ENCODE results near the gene ABCC5. TPM values are rescaled to one million over a fixed set of nuclear protein-coding genes. Genes with fewer than 3 reads are reported as not detected.
A peak's percentile ranks its signal among the peaks of the same experiment; 100 is the strongest.

ABCC5 gene
- total RNA-seq, 1 experiment from 2014 or later = 29.1 TPM

DNA sequence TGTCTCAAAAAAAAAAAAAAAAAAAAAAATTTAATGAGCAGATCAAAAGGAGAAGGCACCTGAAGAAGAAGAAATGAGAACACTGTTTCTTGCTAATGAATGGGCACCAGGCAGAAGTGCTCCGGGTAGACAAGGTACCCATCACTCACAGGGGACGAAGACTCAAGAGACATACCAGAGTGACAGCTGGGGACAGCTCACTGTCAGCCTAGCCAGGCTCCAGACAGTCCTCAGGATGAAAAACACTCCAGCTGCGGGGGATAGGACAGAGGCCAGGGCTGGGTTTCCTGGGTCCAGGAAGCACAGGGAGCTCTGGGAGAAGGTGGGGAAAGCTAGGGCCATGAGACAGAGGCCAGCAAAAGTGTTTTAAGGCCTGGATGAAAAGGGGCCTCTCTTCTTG lies 84.5 kb downstream of the ABCC5 start:
- Mint-ChIP-seq H3K36me3 (peaks cover 21% of the 10 kb centered on the region), H3K9me3 (no peaks in the 10 kb centered on the region), H3K4me1 (no peaks in the 10 kb centered on the region), H3K4me3 (no peak overlapping the region), H3K27me3 (ENCODE audit: low read depth) (no peaks in the 10 kb centered on the region), H3K27ac (peak overlapping the region; percentile 48; the same call in 1 of the 2 replicates)
- DNase-seq (ENCODE audit: low spot score) = no peak
- ChIA-PET POLR2A (no interaction called here), CTCF (interaction anchor here (1.0 to 2.0 kb wide), 2 partner anchors 29 to 49 kb away, joined by 3 to 6 read pairs; partner anchors contain the start of gene PARL)
- no peak for ATAC-seq
- TF ChIP-seq, protein P1, sequence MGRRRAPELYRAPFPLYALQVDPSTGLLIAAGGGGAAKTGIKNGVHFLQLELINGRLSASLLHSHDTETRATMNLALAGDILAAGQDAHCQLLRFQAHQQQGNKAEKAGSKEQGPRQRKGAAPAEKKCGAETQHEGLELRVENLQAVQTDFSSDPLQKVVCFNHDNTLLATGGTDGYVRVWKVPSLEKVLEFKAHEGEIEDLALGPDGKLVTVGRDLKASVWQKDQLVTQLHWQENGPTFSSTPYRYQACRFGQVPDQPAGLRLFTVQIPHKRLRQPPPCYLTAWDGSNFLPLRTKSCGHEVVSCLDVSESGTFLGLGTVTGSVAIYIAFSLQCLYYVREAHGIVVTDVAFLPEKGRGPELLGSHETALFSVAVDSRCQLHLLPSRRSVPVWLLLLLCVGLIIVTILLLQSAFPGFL (CRISPR knock-in tag; IDR thresholded peaks at IDR 0.05; ENCODE audit: borderline replicate concordance) = no peak
- TF ChIP-seq GABPB1 (CRISPR knock-in tag; IDR thresholded peaks at IDR 0.05) = no peak
- TF ChIP-seq KAT7 (CRISPR knock-in tag; IDR thresholded peaks at IDR 0.05; ENCODE audit: borderline replicate concordance) = no peak
- TF ChIP-seq NFYB (CRISPR knock-in tag; conservative IDR thresholded peaks at IDR 0.05; ENCODE audit: low read depth) = no peak

DNA sequence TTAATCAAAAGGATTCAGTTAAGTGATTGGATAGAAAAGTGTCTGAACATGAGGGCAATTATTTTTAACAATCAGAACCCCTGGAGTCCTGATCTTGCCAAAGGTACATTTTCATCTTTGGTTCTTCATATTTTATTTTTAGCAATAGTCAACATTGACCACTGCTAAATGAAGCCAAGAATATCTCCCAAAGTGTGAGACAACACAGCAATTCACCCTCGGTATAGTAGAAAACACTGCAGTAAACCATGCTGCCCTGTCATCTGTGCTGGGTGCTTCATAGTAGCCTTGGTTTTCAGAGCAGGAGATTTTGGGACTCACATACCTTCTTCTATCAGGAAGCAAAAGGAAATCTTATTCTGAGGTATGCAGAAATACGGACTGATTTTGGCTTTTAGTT lies 85.8 kb downstream of the ABCC5 start:
- TF ChIP-seq, protein P2, sequence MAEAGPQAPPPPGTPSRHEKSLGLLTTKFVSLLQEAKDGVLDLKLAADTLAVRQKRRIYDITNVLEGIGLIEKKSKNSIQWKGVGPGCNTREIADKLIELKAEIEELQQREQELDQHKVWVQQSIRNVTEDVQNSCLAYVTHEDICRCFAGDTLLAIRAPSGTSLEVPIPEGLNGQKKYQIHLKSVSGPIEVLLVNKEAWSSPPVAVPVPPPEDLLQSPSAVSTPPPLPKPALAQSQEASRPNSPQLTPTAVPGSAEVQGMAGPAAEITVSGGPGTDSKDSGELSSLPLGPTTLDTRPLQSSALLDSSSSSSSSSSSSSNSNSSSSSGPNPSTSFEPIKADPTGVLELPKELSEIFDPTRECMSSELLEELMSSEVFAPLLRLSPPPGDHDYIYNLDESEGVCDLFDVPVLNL (CRISPR knock-in tag; IDR thresholded peaks at IDR 0.05; ENCODE audit: borderline replicate concordance, low read depth) = no peak
- TF ChIP-seq IRF2 (CRISPR knock-in tag; IDR thresholded peaks at IDR 0.05; ENCODE audit: borderline replicate concordance, low read depth) (no peak), EMX1 (CRISPR knock-in tag; IDR thresholded peaks at IDR 0.05) (no peak), PRRX2 (CRISPR knock-in tag; IDR thresholded peaks at IDR 0.05) (no peak), ZNF121 (CRISPR knock-in tag; IDR thresholded peaks at IDR 0.05) (no peak), ATF1 (CRISPR knock-in tag; IDR thresholded peaks at IDR 0.05) (no peak)
- TF ChIP-seq, protein P3, sequence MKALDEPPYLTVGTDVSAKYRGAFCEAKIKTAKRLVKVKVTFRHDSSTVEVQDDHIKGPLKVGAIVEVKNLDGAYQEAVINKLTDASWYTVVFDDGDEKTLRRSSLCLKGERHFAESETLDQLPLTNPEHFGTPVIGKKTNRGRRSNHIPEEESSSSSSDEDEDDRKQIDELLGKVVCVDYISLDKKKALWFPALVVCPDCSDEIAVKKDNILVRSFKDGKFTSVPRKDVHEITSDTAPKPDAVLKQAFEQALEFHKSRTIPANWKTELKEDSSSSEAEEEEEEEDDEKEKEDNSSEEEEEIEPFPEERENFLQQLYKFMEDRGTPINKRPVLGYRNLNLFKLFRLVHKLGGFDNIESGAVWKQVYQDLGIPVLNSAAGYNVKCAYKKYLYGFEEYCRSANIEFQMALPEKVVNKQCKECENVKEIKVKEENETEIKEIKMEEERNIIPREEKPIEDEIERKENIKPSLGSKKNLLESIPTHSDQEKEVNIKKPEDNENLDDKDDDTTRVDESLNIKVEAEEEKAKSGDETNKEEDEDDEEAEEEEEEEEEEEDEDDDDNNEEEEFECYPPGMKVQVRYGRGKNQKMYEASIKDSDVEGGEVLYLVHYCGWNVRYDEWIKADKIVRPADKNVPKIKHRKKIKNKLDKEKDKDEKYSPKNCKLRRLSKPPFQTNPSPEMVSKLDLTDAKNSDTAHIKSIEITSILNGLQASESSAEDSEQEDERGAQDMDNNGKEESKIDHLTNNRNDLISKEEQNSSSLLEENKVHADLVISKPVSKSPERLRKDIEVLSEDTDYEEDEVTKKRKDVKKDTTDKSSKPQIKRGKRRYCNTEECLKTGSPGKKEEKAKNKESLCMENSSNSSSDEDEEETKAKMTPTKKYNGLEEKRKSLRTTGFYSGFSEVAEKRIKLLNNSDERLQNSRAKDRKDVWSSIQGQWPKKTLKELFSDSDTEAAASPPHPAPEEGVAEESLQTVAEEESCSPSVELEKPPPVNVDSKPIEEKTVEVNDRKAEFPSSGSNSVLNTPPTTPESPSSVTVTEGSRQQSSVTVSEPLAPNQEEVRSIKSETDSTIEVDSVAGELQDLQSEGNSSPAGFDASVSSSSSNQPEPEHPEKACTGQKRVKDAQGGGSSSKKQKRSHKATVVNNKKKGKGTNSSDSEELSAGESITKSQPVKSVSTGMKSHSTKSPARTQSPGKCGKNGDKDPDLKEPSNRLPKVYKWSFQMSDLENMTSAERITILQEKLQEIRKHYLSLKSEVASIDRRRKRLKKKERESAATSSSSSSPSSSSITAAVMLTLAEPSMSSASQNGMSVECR (CRISPR knock-in tag; IDR thresholded peaks at IDR 0.05; ENCODE audit: borderline replicate concordance) = no peak
- TF ChIP-seq, protein P4, sequence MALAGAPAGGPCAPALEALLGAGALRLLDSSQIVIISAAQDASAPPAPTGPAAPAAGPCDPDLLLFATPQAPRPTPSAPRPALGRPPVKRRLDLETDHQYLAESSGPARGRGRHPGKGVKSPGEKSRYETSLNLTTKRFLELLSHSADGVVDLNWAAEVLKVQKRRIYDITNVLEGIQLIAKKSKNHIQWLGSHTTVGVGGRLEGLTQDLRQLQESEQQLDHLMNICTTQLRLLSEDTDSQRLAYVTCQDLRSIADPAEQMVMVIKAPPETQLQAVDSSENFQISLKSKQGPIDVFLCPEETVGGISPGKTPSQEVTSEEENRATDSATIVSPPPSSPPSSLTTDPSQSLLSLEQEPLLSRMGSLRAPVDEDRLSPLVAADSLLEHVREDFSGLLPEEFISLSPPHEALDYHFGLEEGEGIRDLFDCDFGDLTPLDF (CRISPR knock-in tag; IDR thresholded peaks at IDR 0.05) = no peak
- TF ChIP-seq, protein P5, sequence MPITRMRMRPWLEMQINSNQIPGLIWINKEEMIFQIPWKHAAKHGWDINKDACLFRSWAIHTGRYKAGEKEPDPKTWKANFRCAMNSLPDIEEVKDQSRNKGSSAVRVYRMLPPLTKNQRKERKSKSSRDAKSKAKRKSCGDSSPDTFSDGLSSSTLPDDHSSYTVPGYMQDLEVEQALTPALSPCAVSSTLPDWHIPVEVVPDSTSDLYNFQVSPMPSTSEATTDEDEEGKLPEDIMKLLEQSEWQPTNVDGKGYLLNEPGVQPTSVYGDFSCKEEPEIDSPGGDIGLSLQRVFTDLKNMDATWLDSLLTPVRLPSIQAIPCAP (CRISPR knock-in tag; IDR thresholded peaks at IDR 0.05) = no peak
- H3K27ac Mint-ChIP-seq = no peak overlapping the region
- ChIA-PET CTCF (no interaction called here), POLR2A (no interaction called here)
- no peak overlapping the region for H3K4me3 Mint-ChIP-seq
- no peaks in the 10 kb centered on the region for H3K4me1 Mint-ChIP-seq
- no peak for DNase-seq (ENCODE audit: low spot score)
- H3K36me3 Mint-ChIP-seq = peaks cover 21% of the 10 kb centered on the region
- H3K27me3 Mint-ChIP-seq (ENCODE audit: low read depth) = no peaks in the 10 kb centered on the region
- no peaks in the 10 kb centered on the region for H3K9me3 Mint-ChIP-seq
- no peak for ATAC-seq

DNA sequence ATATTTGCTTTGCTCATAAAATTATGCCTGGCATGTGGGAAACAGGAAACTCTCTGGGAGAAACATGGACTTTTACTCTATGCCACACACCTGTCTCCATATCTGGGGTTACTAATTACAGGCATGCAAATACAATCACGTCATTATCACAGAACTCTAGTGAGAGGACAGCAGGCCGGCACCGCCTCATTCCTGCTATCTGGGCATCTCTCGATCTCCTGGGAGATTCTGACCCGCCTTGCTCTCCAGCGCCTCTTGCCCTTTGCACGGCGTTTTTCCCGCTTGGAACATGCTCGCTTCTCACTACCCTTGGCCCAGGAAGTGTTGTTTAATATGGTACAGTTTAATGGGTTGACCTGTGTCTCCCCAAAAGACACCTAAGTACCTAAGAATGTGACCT lies 87.6 kb downstream of the ABCC5 start:
- CTCF ChIA-PET = interaction anchor here (1.1 kb wide), 1 partner anchor 26 kb away, joined by 3 read pairs; no protein-coding TSS in a partner anchor
- TF ChIP-seq ZNF423 (CRISPR knock-in tag; IDR thresholded peaks at IDR 0.05) (no peak), SMAD4 (CRISPR knock-in tag; IDR thresholded peaks at IDR 0.05) (no peak)
- TF ChIP-seq, protein P6, sequence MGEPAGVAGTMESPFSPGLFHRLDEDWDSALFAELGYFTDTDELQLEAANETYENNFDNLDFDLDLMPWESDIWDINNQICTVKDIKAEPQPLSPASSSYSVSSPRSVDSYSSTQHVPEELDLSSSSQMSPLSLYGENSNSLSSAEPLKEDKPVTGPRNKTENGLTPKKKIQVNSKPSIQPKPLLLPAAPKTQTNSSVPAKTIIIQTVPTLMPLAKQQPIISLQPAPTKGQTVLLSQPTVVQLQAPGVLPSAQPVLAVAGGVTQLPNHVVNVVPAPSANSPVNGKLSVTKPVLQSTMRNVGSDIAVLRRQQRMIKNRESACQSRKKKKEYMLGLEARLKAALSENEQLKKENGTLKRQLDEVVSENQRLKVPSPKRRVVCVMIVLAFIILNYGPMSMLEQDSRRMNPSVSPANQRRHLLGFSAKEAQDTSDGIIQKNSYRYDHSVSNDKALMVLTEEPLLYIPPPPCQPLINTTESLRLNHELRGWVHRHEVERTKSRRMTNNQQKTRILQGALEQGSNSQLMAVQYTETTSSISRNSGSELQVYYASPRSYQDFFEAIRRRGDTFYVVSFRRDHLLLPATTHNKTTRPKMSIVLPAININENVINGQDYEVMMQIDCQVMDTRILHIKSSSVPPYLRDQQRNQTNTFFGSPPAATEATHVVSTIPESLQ (CRISPR knock-in tag; IDR thresholded peaks at IDR 0.05) = no peak
- TF ChIP-seq, protein P7, sequence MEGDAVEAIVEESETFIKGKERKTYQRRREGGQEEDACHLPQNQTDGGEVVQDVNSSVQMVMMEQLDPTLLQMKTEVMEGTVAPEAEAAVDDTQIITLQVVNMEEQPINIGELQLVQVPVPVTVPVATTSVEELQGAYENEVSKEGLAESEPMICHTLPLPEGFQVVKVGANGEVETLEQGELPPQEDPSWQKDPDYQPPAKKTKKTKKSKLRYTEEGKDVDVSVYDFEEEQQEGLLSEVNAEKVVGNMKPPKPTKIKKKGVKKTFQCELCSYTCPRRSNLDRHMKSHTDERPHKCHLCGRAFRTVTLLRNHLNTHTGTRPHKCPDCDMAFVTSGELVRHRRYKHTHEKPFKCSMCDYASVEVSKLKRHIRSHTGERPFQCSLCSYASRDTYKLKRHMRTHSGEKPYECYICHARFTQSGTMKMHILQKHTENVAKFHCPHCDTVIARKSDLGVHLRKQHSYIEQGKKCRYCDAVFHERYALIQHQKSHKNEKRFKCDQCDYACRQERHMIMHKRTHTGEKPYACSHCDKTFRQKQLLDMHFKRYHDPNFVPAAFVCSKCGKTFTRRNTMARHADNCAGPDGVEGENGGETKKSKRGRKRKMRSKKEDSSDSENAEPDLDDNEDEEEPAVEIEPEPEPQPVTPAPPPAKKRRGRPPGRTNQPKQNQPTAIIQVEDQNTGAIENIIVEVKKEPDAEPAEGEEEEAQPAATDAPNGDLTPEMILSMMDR (IDR thresholded peaks at IDR 0.05) = no peak
- TF ChIP-seq, protein P8, sequence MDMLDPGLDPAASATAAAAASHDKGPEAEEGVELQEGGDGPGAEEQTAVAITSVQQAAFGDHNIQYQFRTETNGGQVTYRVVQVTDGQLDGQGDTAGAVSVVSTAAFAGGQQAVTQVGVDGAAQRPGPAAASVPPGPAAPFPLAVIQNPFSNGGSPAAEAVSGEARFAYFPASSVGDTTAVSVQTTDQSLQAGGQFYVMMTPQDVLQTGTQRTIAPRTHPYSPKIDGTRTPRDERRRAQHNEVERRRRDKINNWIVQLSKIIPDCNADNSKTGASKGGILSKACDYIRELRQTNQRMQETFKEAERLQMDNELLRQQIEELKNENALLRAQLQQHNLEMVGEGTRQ (CRISPR knock-in tag; IDR thresholded peaks at IDR 0.05) = no peak

More for the DNA sequence above, 87.6 kb downstream of the ABCC5 start:
- ATAC-seq = no peak
- POLR2A ChIA-PET = no interaction called here
- H3K4me3 Mint-ChIP-seq = no peak overlapping the region
- H3K27ac Mint-ChIP-seq = no peak overlapping the region; the same call in 1 of the 2 replicates
- H3K27me3 Mint-ChIP-seq (ENCODE audit: low read depth) = no peaks in the 10 kb centered on the region
- peaks cover 13% of the 10 kb centered on the region for H3K36me3 Mint-ChIP-seq
- no peak for DNase-seq (ENCODE audit: low spot score)
- no peaks in the 10 kb centered on the region for H3K4me1 Mint-ChIP-seq
- no peaks in the 10 kb centered on the region for H3K9me3 Mint-ChIP-seq

Measured in WTC11 (cell line).